Uterus (tissue), 2 donors: ENCODE results near the gene PRRT1B.

Experiments
- POLR2A ChIP-seq, 2 donors: fragments of 450-650 bp; IDR thresholded peaks; one replicate each; pipeline ENCODE4 v1.6.1; 2016; ENCODE audit warnings: antibody characterized with exemption in 2 of 2, mild to moderate bottlenecking in 1 of 2, moderate library complexity in 1 of 2
- TF ChIP-seq, protein P1 (sequence below), 4 experiments: fragments of 200-600 bp in 2 of 4; fragments of 450-650 bp in 2 of 4; sonication (generic) in 2 of 4; IDR thresholded peaks; one replicate each; pipeline ENCODE4 v1.5.1; 2016 to 2019; ENCODE audit warnings: antibody characterized with exemption in 4 of 4, mild to moderate bottlenecking in 2 of 4, moderate library complexity in 1 of 4

DNA sequence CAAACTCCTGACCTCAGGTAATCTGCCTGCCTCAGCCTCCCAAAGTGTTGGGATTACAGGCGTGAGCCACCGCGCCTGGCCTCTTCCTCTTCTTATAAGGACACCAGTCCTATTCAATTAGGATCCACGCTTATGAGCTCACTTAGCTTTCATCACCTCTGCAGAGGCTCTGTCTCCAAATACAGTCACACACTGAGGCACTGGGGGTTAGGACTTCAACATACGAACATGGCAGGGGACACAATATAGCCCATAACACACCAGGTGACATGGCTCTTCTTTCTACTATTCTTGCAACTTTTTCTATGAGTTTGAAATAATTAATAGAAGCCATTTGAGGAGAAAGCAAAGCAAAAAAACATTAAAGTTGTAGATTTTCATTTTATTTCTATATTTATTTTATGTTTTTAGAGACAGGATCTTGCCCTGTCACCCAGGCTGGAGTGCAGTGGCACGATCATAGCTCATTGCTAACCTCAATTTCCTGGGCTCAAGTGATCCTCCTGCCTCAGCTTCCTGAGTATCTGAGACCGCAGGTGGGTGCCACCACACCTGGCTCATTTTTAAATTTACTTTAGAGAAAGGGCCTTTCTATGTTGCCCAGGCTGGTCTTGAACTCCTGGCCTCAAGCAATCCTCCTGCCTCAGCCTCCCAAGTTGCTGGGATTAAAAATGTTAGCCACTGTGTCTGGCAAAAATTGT is 6.0 kb upstream of the PRRT1B start:
- TF ChIP-seq, protein P1, sequence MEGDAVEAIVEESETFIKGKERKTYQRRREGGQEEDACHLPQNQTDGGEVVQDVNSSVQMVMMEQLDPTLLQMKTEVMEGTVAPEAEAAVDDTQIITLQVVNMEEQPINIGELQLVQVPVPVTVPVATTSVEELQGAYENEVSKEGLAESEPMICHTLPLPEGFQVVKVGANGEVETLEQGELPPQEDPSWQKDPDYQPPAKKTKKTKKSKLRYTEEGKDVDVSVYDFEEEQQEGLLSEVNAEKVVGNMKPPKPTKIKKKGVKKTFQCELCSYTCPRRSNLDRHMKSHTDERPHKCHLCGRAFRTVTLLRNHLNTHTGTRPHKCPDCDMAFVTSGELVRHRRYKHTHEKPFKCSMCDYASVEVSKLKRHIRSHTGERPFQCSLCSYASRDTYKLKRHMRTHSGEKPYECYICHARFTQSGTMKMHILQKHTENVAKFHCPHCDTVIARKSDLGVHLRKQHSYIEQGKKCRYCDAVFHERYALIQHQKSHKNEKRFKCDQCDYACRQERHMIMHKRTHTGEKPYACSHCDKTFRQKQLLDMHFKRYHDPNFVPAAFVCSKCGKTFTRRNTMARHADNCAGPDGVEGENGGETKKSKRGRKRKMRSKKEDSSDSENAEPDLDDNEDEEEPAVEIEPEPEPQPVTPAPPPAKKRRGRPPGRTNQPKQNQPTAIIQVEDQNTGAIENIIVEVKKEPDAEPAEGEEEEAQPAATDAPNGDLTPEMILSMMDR (IDR thresholded peaks at IDR 0.05), result no peak
- no peak for TF ChIP-seq POLR2A (IDR thresholded peaks at IDR 0.05)
